SK-N-SH treated with all-trans-retinoic acid at 6 μM for 48 hours (cell line): Measurements from ENCODE around the gene TSNAX.
A peak's percentile ranks its signal among the peaks of the same experiment; 100 is the strongest.
"Not testable (repeated sequence)": the region's sequence is repeated elsewhere in the genome, so short reads cannot be mapped to it uniquely, and the experiment has no call there.

Source experiments
- ATAC-seq: fragments of 200-7000 bp; cut with Tn5 transposase; 3 replicates; pipeline ENCODE4 v1.9.1; 2020; ENCODE audit warnings: mild to moderate bottlenecking, moderate library complexity
- BACH2 ChIP-seq: fragments of 250-450 bp; sonication (Bioruptor Pico); IDR thresholded peaks from 2 replicates; pipeline ENCODE4 v1.9.0; 2021; ENCODE audit warnings: mild to moderate bottlenecking, borderline replicate concordance
- CREB5 ChIP-seq: fragments of 250-450 bp; sonication (Bioruptor Pico); IDR thresholded peaks from 2 replicates; pipeline ENCODE4 v1.5.1; 2020; ENCODE audit warnings: low read depth, mild to moderate bottlenecking, moderate library complexity
- CSRNP3 ChIP-seq: fragments of 250-450 bp; sonication (Bioruptor Pico); IDR thresholded peaks from 2 replicates; pipeline ENCODE4 v1.5.1; 2021; ENCODE audit warnings: mild to moderate bottlenecking, moderate library complexity
- GLIS3 ChIP-seq: fragments of 250-450 bp; sonication (Bioruptor Pico); IDR thresholded peaks from 2 replicates; pipeline ENCODE4 v1.5.0; 2020; ENCODE audit warnings: mild to moderate bottlenecking, moderate library complexity
- OSR1 ChIP-seq: fragments of 250-450 bp; sonication (Bioruptor Pico); IDR thresholded peaks from 2 replicates; pipeline ENCODE4 v1.8.0; 2022; ENCODE audit warnings: moderate library complexity, mild to moderate bottlenecking, inconsistent platforms
- PATZ1 ChIP-seq: fragments of 250-450 bp; sonication (Bioruptor Pico); IDR thresholded peaks from 2 replicates; pipeline ENCODE4 v1.8.0; 2020; ENCODE audit warnings: mild to moderate bottlenecking, moderate library complexity, borderline replicate concordance
- PPARA ChIP-seq: fragments of 250-450 bp; sonication (Bioruptor Pico); IDR thresholded peaks from 2 replicates; pipeline ENCODE4 v1.5.0; 2020; ENCODE audit warnings: mild to moderate bottlenecking, borderline replicate concordance
- SNAI2 ChIP-seq: fragments of 250-450 bp; sonication (Bioruptor Pico); IDR thresholded peaks from 2 replicates; pipeline ENCODE4 v1.5.0; 2020; ENCODE audit warnings: mild to moderate bottlenecking, moderate library complexity
- TSHZ2 ChIP-seq: fragments of 250-450 bp; sonication (Bioruptor Pico); IDR thresholded peaks from 2 replicates; pipeline ENCODE4 v1.5.0; 2020; ENCODE audit warnings: mild to moderate bottlenecking, moderate library complexity
- ZC3H10 ChIP-seq: fragments of 250-450 bp; sonication (Bioruptor Pico); IDR thresholded peaks from 2 replicates; pipeline ENCODE4 v1.5.1; 2021; ENCODE audit warnings: mild to moderate bottlenecking, moderate library complexity
- ZFP3 ChIP-seq: fragments of 250-450 bp; sonication (Bioruptor Pico); IDR thresholded peaks from 2 replicates; pipeline ENCODE4 v1.5.0; 2020; ENCODE audit warnings: mild to moderate bottlenecking, moderate library complexity
- ZFP30 ChIP-seq: fragments of 450-650 bp; formaldehyde crosslinking; IDR thresholded peaks from 2 replicates; pipeline ENCODE4 v1.5.0; 2022; ENCODE audit warnings: mild to moderate bottlenecking, moderate library complexity
- ZNF565 ChIP-seq: fragments of 450-650 bp; formaldehyde crosslinking; conservative IDR thresholded peaks from 2 replicates; pipeline ENCODE4 v1.5.0; 2020; ENCODE audit warnings: low read depth, mild to moderate bottlenecking, moderate library complexity
- ZNF70 ChIP-seq: fragments of 450-650 bp; formaldehyde crosslinking; IDR thresholded peaks from 2 replicates; pipeline ENCODE4 v1.5.0; 2020; ENCODE audit warnings: mild to moderate bottlenecking, moderate library complexity
- ZNF8 ChIP-seq: fragments of 450-650 bp; formaldehyde crosslinking; IDR thresholded peaks from 2 replicates; pipeline ENCODE4 v1.5.0; 2020; ENCODE audit warnings: mild to moderate bottlenecking, moderate library complexity

TSNAX gene

GRCh38 chr1:231590453-231591198, 62.2 kb downstream of the TSNAX start:
- ATAC-seq: peak; percentile 99

GRCh38 chr1:231591466-231591865, 63.0 kb downstream of the TSNAX start:
- no peak for TF ChIP-seq OSR1 (CRISPR knock-in tag)
- ATAC-seq: no peak

More at GRCh38 chr1:231590453-231591198, 62.2 kb downstream of the TSNAX start:
- TF ChIP-seq CSRNP3 (CRISPR knock-in tag) (no peak), ZNF70 (no peak), ZNF565 (CRISPR knock-in tag) (no peak)

GRCh38 chr1:231592809-231593208, 64.3 kb downstream of the TSNAX start:
- TF ChIP-seq GLIS3 (no peak), PPARA (CRISPR knock-in tag) (no peak), ZFP30 (CRISPR knock-in tag) (no peak), CREB5 (CRISPR knock-in tag) (no peak), PATZ1 (CRISPR knock-in tag) (no peak), ZNF70 (no peak), TSHZ2 (CRISPR knock-in tag) (no peak), BACH2 (CRISPR knock-in tag) (no peak), SNAI2 (CRISPR knock-in tag) (no peak)
- ATAC-seq: no peak

- not testable (repeated sequence) for ATAC-seq
Measured at GRCh38 chr1:231593264-231593663, 64.8 kb downstream of the TSNAX start.

- no peak for ATAC-seq
- TF ChIP-seq ZFP30 (CRISPR knock-in tag) (no peak), PATZ1 (CRISPR knock-in tag) (no peak), ZNF8 (CRISPR knock-in tag) (no peak), TSHZ2 (CRISPR knock-in tag) (no peak), BACH2 (CRISPR knock-in tag) (no peak), CSRNP3 (CRISPR knock-in tag) (no peak), ZC3H10 (CRISPR knock-in tag) (no peak), ZFP3 (no peak)
Measured at GRCh38 chr1:231594123-231594522, 65.7 kb downstream of the TSNAX start.
